PC-9 (cell line): ENCODE measurements around the gene DLEC1. TPM values are rescaled to one million over a fixed set of nuclear protein-coding genes. Genes with fewer than 3 reads are reported as not detected.

Experiments used
- BruUV-seq: library from RNA; stranded (reverse); fragments of 400-500 nt; replicated peaks from 2 replicates; lab custom pipeline; 2021; lab: Mats Ljungman, UMichigan
- CTCF ChIA-PET: fragments of 300-600 bp; sonication (Branson Sonifier 250); formaldehyde crosslinking; loops from one replicate; lab custom pipeline; 2022; ENCODE audit warnings: antibody characterized with exemption; lab: Charles Lee
- POLR2A ChIA-PET: fragments of 300-600 bp; sonication (Branson Sonifier 250); formaldehyde crosslinking; loops from one replicate; lab custom pipeline; 2022; ENCODE audit warnings: antibody characterized with exemption; ENCODE audit not compliant: unreplicated experiment; lab: Charles Lee
- DNase-seq, 2 experiments: peaks; one replicate each; pipeline versions ENCODE4 v3.0.0 to v3.0.0-alpha.2; 2015 to 2022; ENCODE audit warnings: mixed read lengths in 1 of 2
- H2AFZ ChIP-seq: fragments of 200-600 bp; sonication (generic); 2 replicates; pipeline ENCODE4 v1.8.1; 2017; ENCODE audit warnings: antibody characterized with exemption
- H3F3A ChIP-seq: fragments of 200-600 bp; sonication (generic); 2 replicates; pipeline ENCODE4 v1.8.1; 2017; ENCODE audit warnings: antibody characterized with exemption, mild to moderate bottlenecking, low read depth; ENCODE audit not compliant: insufficient read depth
- H3K27ac ChIP-seq: fragments of 200-600 bp; sonication (generic); 2 replicates; pipeline ENCODE4 v1.6.1; 2016; ENCODE audit warnings: mixed run types
- H3K27me3 ChIP-seq: fragments of 200-600 bp; sonication (generic); 2 replicates; pipeline ENCODE4 v1.6.1; 2016; ENCODE audit warnings: low read depth, mixed run types; ENCODE audit not compliant: insufficient read depth
- H3K36me3 ChIP-seq: fragments of 200-600 bp; sonication (generic); 2 replicates; pipeline ENCODE4 v1.6.1; 2016; ENCODE audit warnings: low read depth, mixed run types
- H3K4me1 ChIP-seq: fragments of 200-600 bp; sonication (generic); replicated peaks from 2 replicates; pipeline ENCODE4 v1.6.1; 2016; ENCODE audit warnings: mixed run types; ENCODE audit not compliant: insufficient read depth
- H3K4me2 ChIP-seq: fragments of 200-600 bp; sonication (generic); 2 replicates; pipeline ENCODE4 v1.6.1; 2017; ENCODE audit warnings: mixed run types
- H3K4me3 ChIP-seq: fragments of 200-600 bp; sonication (generic); 2 replicates; pipeline ENCODE4 v1.6.1; 2016; ENCODE audit warnings: mixed run types
- H3K79me2 ChIP-seq: fragments of 200-600 bp; sonication (generic); 2 replicates; pipeline ENCODE4 v1.6.1; 2017; ENCODE audit warnings: low read depth, mixed run types
- H3K9me2 ChIP-seq: fragments of 200-600 bp; sonication (generic); 2 replicates; pipeline ENCODE4 v1.8.1; 2017; ENCODE audit warnings: mild to moderate bottlenecking; ENCODE audit not compliant: insufficient read depth
- H3K9me3 ChIP-seq: fragments of 200-600 bp; sonication (generic); 2 replicates; pipeline ENCODE4 v1.8.1; 2016; ENCODE audit warnings: low read depth; ENCODE audit not compliant: insufficient read depth
- H4K20me1 ChIP-seq: fragments of 200-600 bp; sonication (generic); 2 replicates; pipeline ENCODE4 v1.8.1; 2017; ENCODE audit not compliant: insufficient read depth
- EZH2 ChIP-seq: fragments of 200-600 bp; sonication (generic); IDR thresholded peaks from 2 replicates; pipeline ENCODE4 v1.8.0; 2017; ENCODE audit warnings: antibody characterized with exemption, low read depth
- intact Hi-C: fragments of 100-400 bp; cut with micrococcal nuclease; formaldehyde crosslinking; loops from one replicate; pipeline ENCODE4 v1.10.0; 2022; ENCODE audit not compliant: unreplicated experiment
- total RNA-seq: library from RNA; stranded (reverse); gene quantifications from 2 replicates; pipeline ENCODE4 v1.2.3, GENCODE V29; 2021
- TF ChIP-seq, protein P1 (sequence below): fragments of 200-600 bp; sonication (generic); conservative IDR thresholded peaks from 2 replicates; pipeline ENCODE4 v1.6.1; 2017; ENCODE audit warnings: mixed run types, antibody characterized with exemption, mild to moderate bottlenecking, moderate library complexity

DLEC1 gene
- total RNA-seq, 1 experiment from 2014 or later: 0.35 TPM

DNA sequence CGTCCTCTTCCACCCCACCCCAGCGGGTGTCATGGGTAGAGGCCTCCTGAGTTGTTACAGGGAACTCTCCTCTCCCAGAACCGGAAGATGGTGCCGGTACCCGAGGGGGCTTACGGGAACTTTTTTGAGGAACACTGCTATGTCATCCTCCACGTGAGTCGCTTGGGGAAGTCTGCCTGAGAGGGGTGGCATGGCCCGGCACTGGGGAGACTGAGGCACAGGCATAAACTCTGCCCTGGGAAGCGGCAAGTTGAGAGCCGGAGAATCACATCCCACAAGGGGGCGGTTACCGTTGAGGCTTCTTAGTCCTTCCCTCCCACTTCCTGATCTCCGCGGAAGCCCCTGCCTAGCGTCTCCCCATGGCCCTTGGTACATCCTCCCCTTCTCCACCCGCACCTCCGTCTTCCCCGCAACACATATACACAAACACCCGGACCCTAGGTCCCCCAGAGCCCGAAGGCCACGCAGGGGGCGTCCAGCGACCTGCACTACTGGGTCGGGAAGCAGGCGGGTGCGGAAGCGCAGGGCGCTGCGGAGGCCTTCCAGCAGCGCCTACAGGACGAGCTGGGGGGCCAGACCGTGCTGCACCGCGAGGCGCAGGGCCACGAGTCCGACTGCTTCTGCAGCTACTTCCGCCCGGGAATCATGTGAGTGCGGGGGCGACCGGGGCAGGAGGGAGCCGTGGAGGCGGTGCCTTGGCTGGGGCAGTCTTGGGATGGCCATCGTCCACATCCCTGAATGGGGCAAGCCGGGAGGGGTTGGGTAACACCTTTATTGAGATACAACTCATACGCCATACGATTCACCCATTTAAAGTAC lies 45.0 kb upstream of the DLEC1 start:
- intact Hi-C loops: no loop called here
- Histone ChIP-seq H3K4me3 (no peak overlapping the region), H3K27me3 (no peaks in the 10 kb centered on the region), H3K79me2 (peaks cover 8% of the 10 kb centered on the region; the same call in 1 of the 2 replicates), H3F3A (peaks cover 40% of the 10 kb centered on the region; the same call in 1 of the 2 replicates), H3K4me2 (peak overlapping the region; percentile 74; the same call in 1 of the 2 replicates), H3K9me2 (no peaks in the 10 kb centered on the region), H3K27ac (no peak overlapping the region), H3K9me3 (no peaks in the 10 kb centered on the region), H2AFZ (no peak overlapping the region), H3K36me3 (no peaks in the 10 kb centered on the region), H3K4me1 (peaks cover 58% of the 10 kb centered on the region), H4K20me1 (no peaks in the 10 kb centered on the region)
- TF ChIP-seq EZH2: no peak
- TF ChIP-seq, protein P1, sequence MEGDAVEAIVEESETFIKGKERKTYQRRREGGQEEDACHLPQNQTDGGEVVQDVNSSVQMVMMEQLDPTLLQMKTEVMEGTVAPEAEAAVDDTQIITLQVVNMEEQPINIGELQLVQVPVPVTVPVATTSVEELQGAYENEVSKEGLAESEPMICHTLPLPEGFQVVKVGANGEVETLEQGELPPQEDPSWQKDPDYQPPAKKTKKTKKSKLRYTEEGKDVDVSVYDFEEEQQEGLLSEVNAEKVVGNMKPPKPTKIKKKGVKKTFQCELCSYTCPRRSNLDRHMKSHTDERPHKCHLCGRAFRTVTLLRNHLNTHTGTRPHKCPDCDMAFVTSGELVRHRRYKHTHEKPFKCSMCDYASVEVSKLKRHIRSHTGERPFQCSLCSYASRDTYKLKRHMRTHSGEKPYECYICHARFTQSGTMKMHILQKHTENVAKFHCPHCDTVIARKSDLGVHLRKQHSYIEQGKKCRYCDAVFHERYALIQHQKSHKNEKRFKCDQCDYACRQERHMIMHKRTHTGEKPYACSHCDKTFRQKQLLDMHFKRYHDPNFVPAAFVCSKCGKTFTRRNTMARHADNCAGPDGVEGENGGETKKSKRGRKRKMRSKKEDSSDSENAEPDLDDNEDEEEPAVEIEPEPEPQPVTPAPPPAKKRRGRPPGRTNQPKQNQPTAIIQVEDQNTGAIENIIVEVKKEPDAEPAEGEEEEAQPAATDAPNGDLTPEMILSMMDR: no peak
- ChIA-PET CTCF (interaction anchor here (0.6 kb wide), 1 partner anchor 27 kb away, joined by 3 read pairs; no protein-coding TSS in a partner anchor), POLR2A (no interaction called here)
- no TSS peak for BruUV-seq
- no peak for DNase-seq

DNA sequence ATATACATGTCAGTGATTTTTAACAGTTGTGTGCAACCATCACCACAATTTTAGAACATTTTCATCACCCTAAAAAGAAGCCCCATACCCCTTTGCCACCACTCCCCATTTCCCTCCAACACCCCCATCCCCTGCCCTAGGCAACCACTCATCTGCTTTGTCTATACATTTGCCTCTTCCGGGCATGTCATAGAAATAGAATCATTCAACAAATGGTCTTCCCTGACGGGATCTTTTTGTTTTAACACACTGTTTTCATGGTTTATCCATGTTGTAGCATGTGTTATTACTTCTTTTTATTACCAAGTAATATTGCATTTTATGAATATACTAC lies 44.4 kb upstream of the DLEC1 start:
- ChIA-PET POLR2A (no interaction called here), CTCF (no interaction called here)
- H3K9me3 ChIP-seq: no peaks in the 10 kb centered on the region
- no peaks in the 10 kb centered on the region for H4K20me1 ChIP-seq
- no peak overlapping the region for H2AFZ ChIP-seq
- no peak overlapping the region for H3K4me3 ChIP-seq
- intact Hi-C loops: no loop called here
- no peak overlapping the region for H3K4me2 ChIP-seq
- H3K4me1 ChIP-seq: peaks cover 53% of the 10 kb centered on the region
- TF ChIP-seq EZH2: no peak
- TF ChIP-seq, protein P1: no peak
- no peaks in the 10 kb centered on the region for H3K36me3 ChIP-seq
- H3F3A ChIP-seq: peaks cover 40% of the 10 kb centered on the region; the same call in 1 of the 2 replicates
- no peaks in the 10 kb centered on the region for H3K9me2 ChIP-seq
- no peak overlapping the region for H3K27ac ChIP-seq
- peaks cover 8% of the 10 kb centered on the region; the same call in 1 of the 2 replicates for H3K79me2 ChIP-seq
- no peak for DNase-seq
- no TSS peak for BruUV-seq
- H3K27me3 ChIP-seq: no peaks in the 10 kb centered on the region

DNA sequence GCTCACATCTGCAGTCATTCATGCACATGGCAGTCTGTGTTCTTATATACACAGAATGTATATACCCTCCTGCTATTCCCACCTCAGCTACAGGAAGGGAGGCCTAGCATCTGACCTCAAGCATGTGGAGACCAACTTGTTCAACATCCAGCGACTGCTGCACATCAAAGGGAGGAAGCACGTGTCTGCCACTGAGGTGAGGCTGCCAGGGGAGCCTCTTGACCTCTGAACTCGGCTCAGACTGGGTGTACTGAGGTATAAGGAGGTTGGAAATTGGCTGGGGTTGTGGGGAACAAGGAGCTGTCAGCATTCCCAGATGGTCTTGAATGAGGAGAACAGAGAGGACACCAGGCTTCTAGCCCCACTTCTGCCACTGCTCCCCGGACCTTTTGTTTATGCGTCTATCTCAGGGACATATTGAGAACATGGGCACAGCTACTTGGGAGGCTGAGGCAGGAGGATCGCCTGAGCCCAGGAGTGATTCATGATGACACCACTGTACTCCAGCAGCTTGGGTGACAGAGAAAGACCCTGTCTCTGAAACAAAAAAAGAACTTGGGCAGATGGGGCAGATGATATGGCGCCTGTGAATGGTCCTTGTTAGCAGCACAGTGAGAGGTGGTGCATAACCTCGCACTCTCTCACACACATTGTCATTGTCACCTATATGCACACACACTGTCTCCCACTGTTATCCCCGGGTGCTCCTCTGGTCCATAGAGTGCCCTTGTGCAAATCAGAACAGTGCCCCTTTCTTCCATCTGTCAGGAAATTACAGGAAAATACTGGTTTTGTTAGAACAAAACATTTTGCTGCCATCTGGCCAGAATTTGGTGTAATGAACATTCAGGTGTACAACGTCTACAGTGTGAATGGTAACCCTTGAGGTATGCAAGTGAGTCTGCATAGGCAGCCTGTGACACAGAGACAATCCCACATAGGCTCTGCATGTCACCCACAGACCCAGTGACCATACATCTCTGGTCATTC lies 43.1 kb upstream of the DLEC1 start:
- peaks cover 32% of the 10 kb centered on the region; the same call in 1 of the 2 replicates for H3F3A ChIP-seq
- H3K79me2 ChIP-seq: peaks cover 8% of the 10 kb centered on the region; the same call in 1 of the 2 replicates
- no peak overlapping the region for H2AFZ ChIP-seq
- no peak overlapping the region for H3K4me3 ChIP-seq
- no peak for DNase-seq
- intact Hi-C loops: loop anchor here (2.0 kb wide), 1 partner anchor 21 kb away; no protein-coding TSS in a partner anchor
- no TSS peak for BruUV-seq
- no peaks in the 10 kb centered on the region for H3K27me3 ChIP-seq
- CTCF ChIA-PET: interaction anchor here (0.6 to 1.1 kb wide), 5 partner anchors 22 to 331 kb away, joined by 4 to 19 read pairs (median 8); partner anchors contain the start of gene ACAA1
- TF ChIP-seq EZH2: no peak
- TF ChIP-seq, protein P1: no peak
- POLR2A ChIA-PET: interaction anchor here (0.6 kb wide), 1 partner anchor 23 kb away, joined by 3 read pairs; no protein-coding TSS in a partner anchor
- no peak overlapping the region for H3K4me2 ChIP-seq
- H3K4me1 ChIP-seq: peaks cover 39% of the 10 kb centered on the region
- no peaks in the 10 kb centered on the region for H3K9me3 ChIP-seq
- H3K36me3 ChIP-seq: no peaks in the 10 kb centered on the region
- no peaks in the 10 kb centered on the region for H4K20me1 ChIP-seq
- H3K27ac ChIP-seq: no peak overlapping the region
- no peaks in the 10 kb centered on the region for H3K9me2 ChIP-seq
